HG03354 (cell line): ENCODE measurements around the gene LRP1B.
A peak's percentile ranks its signal among the peaks of the same experiment; 100 is the strongest.

Experiments
- ATAC-seq: cut with Tn5 transposase; IDR thresholded peaks from one replicate; pipeline ENCODE4 v1.9.1; 2021; ENCODE audit warnings: mild to moderate bottlenecking; ENCODE audit not compliant: unreplicated experiment, poor library complexity, severe bottlenecking

Gene LRP1B

GRCh38 chr2:142131010-142131669, at the start of gene LRP1B:
TSS of gene LRP1B (minus strand) at chr2:142131016. CDS start at chr2:142130729, 287 bp downstream.
- peak; percentile 51 for ATAC-seq

- no peak for ATAC-seq
Observed at GRCh38 chr2:142179686-142180085, 48.9 kb upstream of the LRP1B start.

DNA sequence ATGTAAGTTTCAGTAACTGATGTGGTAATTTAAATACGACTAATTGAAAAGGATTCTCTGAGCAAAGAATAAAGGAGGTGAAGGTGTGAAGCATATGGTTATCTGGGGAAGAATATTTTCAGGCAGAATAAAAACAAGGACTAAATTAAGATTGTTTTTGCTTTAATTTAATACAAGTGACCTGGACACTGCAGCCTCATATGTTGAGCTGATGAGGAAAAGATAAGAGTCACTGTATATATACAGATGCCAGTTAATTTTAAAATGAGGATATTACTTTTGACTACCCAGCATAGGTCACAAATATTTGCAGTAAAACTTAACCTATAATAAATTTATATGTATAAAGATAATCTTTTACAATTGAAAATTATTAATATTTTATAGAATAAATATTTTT, 47.8 kb upstream of the LRP1B start:
- ATAC-seq: no peak

GRCh38 chr2:142176941-142177340, 46.1 kb upstream of the LRP1B start:
- ATAC-seq: no peak

- ATAC-seq: no peak
Observed at GRCh38 chr2:142175813-142176338, 45.1 kb upstream of the LRP1B start.

DNA sequence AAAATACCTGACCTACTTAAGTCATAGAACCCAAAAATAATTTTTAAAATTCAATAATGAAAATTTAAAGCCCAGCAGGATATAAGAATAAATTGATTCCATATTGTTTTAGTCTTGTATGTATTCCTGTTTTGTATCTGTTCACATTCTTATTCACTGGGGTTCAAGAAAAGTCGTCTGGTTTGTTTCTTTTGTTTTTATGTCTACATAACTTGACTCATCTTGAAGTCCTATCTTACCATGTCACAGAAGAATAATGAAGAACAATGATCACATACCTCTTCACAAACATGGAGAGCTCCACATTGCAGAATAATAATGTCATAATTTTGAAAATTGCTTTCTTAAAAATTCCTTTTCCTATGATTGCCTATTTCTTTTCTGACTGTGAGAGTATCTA, 43.4 kb upstream of the LRP1B start:
- no peak for ATAC-seq

GRCh38 chr2:142170847-142171246, 40.0 kb upstream of the LRP1B start:
- no peak for ATAC-seq

DNA sequence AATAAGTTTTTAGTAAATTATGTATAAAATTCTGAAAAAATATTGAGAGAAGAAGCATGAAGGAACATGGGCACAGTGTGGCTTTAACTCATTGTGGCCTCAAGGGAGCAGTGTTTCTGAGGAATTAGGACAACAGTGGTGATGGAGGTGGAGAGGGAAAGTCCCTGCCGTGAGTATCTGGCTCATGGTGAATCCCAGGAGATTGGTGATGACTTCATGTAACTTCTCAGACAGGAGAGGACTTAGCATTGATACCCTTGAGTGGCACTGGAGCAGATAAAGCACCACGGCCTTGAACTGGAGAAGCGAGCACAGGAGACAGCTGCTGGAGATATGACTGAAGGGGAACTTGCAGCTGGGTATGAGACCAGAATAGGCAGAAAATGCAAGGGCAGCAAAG, 35.0 kb upstream of the LRP1B start:
- peak; percentile 95 for ATAC-seq

- ATAC-seq: no peak
Observed at GRCh38 chr2:142153601-142154000, 22.8 kb upstream of the LRP1B start.

- no peak for ATAC-seq
Observed at GRCh38 chr2:142150453-142150852, 19.6 kb upstream of the LRP1B start.

DNA sequence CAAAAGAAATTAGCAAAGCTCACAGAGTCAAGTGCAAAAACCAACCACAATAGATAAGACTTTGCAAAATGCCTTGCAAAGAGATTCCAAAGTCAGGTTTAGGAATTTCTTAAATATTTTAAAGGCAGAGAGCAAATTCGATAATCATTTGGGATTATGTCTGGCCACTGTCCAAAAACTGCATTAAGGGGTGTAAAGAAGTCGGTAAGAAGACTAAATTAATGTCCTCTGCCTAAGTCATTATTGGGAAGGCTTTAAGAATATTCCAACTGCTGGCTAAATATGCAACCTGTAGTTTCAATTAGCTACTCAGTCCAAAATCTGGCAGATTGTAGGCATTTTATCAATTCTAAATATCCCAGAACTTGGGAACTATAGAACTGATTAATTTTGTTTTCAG, 13.7 kb upstream of the LRP1B start:
- no peak for ATAC-seq

DNA sequence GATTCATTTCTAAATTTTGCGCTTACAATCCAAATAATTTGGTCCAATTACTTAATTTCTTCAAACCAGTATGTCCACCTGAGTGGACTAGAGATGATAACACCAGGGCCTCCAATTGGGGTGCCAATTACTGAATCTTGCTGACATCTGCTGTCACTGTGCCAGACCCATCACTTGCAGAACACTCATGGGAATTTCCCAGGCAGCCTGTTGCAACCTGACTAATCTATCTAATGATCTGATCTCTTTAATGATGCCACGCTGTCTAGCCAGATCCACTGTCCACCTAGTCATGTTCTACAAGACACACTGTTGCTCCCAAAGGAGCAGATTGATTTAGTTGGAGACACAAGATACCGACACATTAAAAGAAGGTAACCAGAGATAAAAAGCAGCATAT, 11.8 kb upstream of the LRP1B start:
- ATAC-seq: no peak

DNA sequence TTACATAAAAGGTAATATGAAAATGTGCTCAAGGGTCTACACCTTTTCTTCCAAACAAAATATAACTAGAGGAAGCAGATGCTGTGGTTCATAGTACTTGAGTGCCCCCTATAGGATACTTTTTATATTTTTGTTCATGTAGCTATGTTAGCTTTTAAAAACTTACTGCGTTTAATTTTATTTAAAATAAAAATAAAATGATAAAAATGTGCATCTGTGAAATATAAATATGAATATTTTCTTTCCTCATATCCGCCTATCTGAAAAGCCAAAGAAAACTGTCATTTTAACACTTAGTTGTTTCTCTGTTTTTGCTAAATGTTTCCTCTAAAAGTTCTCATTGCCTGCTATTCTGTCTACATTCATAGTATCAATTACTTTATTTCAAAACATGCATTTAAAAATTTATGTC, 9.6 kb upstream of the LRP1B start:
- peak; percentile 71 for ATAC-seq

GRCh38 chr2:142139384-142139783, 8.6 kb upstream of the LRP1B start:
- no peak for ATAC-seq

GRCh38 chr2:142136571-142136970, 5.8 kb upstream of the LRP1B start:
- ATAC-seq: no peak

- ATAC-seq: no peak
Observed at GRCh38 chr2:142134911-142135310, 4.1 kb upstream of the LRP1B start.

GRCh38 chr2:142130111-142131009, 456 bp downstream of the LRP1B start:
- peak; percentile 43 for ATAC-seq

DNA sequence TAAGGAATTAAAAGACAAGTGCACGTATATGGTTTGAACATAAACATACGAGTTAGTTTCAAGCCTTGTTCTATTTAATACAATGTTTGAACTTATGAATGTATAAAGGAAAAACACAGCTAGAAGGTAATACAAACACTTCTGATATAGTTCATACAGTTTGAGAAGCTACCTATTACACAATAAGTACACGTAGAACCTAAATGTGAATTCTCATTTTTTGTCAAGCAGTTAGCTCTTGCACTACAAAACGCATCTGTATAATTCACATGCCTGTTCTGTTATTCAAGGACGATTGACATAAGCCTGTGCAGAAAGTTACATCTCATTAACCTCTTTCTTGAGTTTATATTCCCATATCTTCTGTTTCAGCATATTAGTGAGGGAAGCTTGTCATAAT, 2.7 kb downstream of the LRP1B start:
- ATAC-seq: no peak

GRCh38 chr2:142127248-142127647, 3.6 kb downstream of the LRP1B start:
- no peak for ATAC-seq

DNA sequence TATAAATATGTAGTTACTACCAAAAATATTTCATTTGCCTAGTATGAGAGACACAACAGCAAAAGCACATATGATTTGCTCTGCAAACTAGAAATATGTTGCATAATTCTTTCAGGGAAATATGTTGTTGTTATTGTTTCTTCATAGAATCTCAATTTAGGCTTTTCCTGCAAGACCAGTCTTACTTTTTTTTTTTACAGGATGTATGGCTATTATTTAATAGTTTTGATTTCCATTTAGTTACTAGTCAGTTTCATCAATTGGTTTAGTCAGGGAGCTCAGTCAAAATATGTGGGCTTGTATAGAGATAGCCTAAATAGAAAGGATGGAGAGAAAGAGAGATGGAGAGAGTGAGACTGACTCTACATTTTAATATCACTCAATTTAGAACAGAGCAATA, 6.1 kb downstream of the LRP1B start:
- ATAC-seq: no peak

DNA sequence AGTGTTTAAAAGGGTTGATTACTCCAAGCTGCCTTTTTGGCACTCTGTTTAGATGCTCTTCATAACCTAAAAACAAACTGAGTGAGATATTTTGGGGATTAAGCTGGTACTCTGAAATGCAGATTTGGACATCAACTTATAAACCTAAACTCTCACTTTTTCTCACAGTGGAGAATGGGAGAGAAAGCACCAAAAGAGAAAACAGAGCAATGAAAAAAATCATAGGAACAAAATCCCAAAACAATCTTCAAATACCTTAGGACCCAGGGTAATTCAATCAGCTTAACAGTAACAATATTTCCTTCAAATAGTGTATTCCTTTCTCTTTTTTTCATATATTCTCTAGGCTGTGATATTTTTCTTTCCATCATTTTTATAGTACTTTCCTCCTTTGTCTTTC, 11.5 kb downstream of the LRP1B start:
- ATAC-seq: no peak
